HG02938 (cell line): ENCODE data around the gene LSM14A.
"Not testable (repeated sequence)": the region's sequence is repeated elsewhere in the genome, so short reads cannot be mapped to it uniquely, and the experiment has no call there.

Source experiments
- ATAC-seq: cut with Tn5 transposase; IDR thresholded peaks from one replicate; pipeline ENCODE4 v1.9.1; 2021; ENCODE audit warnings: mild to moderate bottlenecking, moderate library complexity; ENCODE audit not compliant: unreplicated experiment

Gene LSM14A

GRCh38 chr19:34226036-34226435, 53.7 kb downstream of the LSM14A start:
- no peak for ATAC-seq

- ATAC-seq: no peak
These were observed 56.0 kb downstream of the LSM14A start for GRCh38 chr19:34228347-34228746.

- ATAC-seq: no peak
These were observed 56.5 kb downstream of the LSM14A start for GRCh38 chr19:34228762-34229161.

- no peak for ATAC-seq
These were observed 57.4 kb downstream of the LSM14A start for GRCh38 chr19:34229721-34230120.

GRCh38 chr19:34230820-34231219, 58.5 kb downstream of the LSM14A start:
- no peak for ATAC-seq

GRCh38 chr19:34231439-34231838, 59.1 kb downstream of the LSM14A start:
- no peak for ATAC-seq

- no peak for ATAC-seq
These were observed 60.5 kb downstream of the LSM14A start for GRCh38 chr19:34232566-34233481.

GRCh38 chr19:34235425-34235940, 63.2 kb downstream of the LSM14A start:
- ATAC-seq: no peak

GRCh38 chr19:34236035-34236987, 64.0 kb downstream of the LSM14A start:
- ATAC-seq: no peak

- ATAC-seq: no peak
These were observed 65.0 kb downstream of the LSM14A start for GRCh38 chr19:34237283-34237682.

- no peak for ATAC-seq
These were observed 65.6 kb downstream of the LSM14A start for GRCh38 chr19:34237939-34238338.

GRCh38 chr19:34241513-34242337, 69.4 kb downstream of the LSM14A start:
- no peak for ATAC-seq

- not testable (repeated sequence) for ATAC-seq
These were observed 71.0 kb downstream of the LSM14A start for GRCh38 chr19:34243138-34243875.

- ATAC-seq: no peak
These were observed 71.7 kb downstream of the LSM14A start for GRCh38 chr19:34243876-34244578.

GRCh38 chr19:34244611-34245299, 72.5 kb downstream of the LSM14A start:
- no peak for ATAC-seq

GRCh38 chr19:34246340-34246739, 74.0 kb downstream of the LSM14A start:
- ATAC-seq: no peak

GRCh38 chr19:34248941-34249340, 76.6 kb downstream of the LSM14A start:
- ATAC-seq: no peak

GRCh38 chr19:34253167-34253566, 80.9 kb downstream of the LSM14A start:
- not testable (repeated sequence) for ATAC-seq

GRCh38 chr19:34253681-34254045, 81.4 kb downstream of the LSM14A start:
- ATAC-seq: not testable (repeated sequence)
